ENCODE data around the gene FOXA3. TPM values are rescaled to one million over a fixed set of nuclear protein-coding genes. Genes with fewer than 3 reads are reported as not detected.
"Not testable (repeated sequence)": the region's sequence is repeated elsewhere in the genome, so short reads cannot be mapped to it uniquely, and the experiment has no call there.

Gene FOXA3
- total RNA-seq, 2 experiments from 2014 or later, result not detected

- DNase-seq, result no peak
- Mint-ChIP-seq H3K27me3 (no peaks in the 10 kb centered on the region), H3K4me1 (peaks cover 8% of the 10 kb centered on the region), H3K36me3 (peaks cover 19% of the 10 kb centered on the region), H3K9me3 (no peaks in the 10 kb centered on the region), H3K27ac (no peak overlapping the region), H3K4me3 (no peak overlapping the region)
- POLR2A ChIA-PET, result no interaction called here
- ATAC-seq (ENCODE audit: low read depth), result no peak
Observed at GRCh38 chr19:45852145-45852750, 11.9 kb upstream of the FOXA3 start.

GRCh38 chr19:45852983-45853382, 11.1 kb upstream of the FOXA3 start:
- no peak for DNase-seq
- Mint-ChIP-seq H3K9me3 (no peaks in the 10 kb centered on the region), H3K27me3 (no peaks in the 10 kb centered on the region), H3K4me3 (no peak overlapping the region), H3K36me3 (peaks cover 14% of the 10 kb centered on the region), H3K27ac (no peak overlapping the region), H3K4me1 (peaks cover 9% of the 10 kb centered on the region)
- POLR2A ChIA-PET, result no interaction called here
- ATAC-seq (ENCODE audit: low read depth), result no peak

- DNase-seq (no peak), ATAC-seq (ENCODE audit: low read depth) (no peak)
- Mint-ChIP-seq H3K27me3 (no peaks in the 10 kb centered on the region), H3K9me3 (no peaks in the 10 kb centered on the region), H3K4me3 (no peak overlapping the region), H3K36me3 (peaks cover 16% of the 10 kb centered on the region), H3K4me1 (peaks cover 13% of the 10 kb centered on the region), H3K27ac (no peak overlapping the region)
- POLR2A ChIA-PET, result interaction anchor here (0.5 to 1.6 kb wide), 2 partner anchors 12 to 619 kb away, joined by 3 to 4 read pairs; no protein-coding TSS in a partner anchor
Observed at GRCh38 chr19:45854167-45854778, 9.9 kb upstream of the FOXA3 start.

DNA sequence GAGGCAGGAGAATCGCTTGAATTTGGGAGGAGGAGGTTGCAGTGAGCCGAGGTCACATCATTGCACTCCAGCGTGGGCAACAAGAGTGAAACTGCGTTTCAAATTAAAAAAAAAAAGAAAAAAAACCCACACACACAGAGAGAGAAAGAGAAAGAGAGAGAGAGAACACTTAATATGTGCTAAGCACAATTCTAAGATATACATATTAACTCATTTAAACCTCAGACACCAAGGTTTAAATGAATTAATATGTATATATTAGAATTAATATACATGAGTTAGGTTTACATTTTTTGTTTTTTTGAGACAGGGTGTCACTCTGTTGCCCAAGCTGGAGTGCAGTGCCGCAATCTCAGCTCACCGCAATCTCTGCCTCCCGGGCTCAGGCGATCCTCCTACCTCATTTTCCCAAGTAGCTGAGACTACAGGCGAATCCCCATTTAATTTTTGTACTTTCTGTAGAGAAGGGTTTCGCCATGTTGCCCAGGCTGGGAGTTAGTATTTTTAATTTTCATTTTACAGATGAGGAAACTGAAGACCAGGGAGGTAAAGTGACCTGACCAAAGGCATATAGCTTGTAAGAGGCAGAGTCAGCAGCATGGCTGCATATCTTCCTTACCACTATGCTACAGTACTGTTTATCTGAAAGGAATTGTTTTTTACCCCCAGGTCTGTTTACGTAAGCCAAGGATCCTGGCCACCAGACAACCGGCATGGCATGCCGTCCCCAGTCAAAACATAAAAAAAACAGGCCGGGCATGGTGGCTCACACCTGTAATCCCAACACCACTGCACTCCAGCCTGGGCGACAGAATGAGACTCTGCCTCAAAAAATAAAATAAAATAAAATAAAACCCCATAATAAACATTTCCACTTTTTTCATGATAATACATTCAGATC, 3.5 kb upstream of the FOXA3 start:
- POLR2A ChIA-PET, result interaction anchor here (1.7 kb wide), 1 partner anchor 26 kb away, joined by 4 read pairs; the partner anchor contains the start of gene IRF2BP1
- H3K4me1 Mint-ChIP-seq, result peaks cover 24% of the 10 kb centered on the region
- H3K4me3 Mint-ChIP-seq, result no peak overlapping the region
- ATAC-seq (ENCODE audit: low read depth), result no peak
- peak overlapping the region; percentile 42 for H3K27ac Mint-ChIP-seq
- no peak for DNase-seq
- peaks cover 7% of the 10 kb centered on the region for H3K36me3 Mint-ChIP-seq
- no peaks in the 10 kb centered on the region for H3K9me3 Mint-ChIP-seq
- H3K27me3 Mint-ChIP-seq, result peaks cover 24% of the 10 kb centered on the region

DNA sequence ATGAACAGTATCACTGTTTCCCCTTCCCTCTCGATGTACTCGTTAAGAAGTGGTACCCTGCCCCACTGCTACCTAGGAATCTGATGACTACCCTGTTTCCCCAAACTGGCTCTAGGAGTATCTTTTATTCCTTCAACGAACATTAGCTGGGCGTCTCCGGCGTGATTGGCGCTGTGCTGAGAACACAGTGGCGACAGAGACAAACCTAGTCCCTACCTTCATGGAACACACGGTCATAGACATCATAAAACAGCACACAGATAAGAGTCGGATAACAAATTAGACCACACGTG, 1.9 kb upstream of the FOXA3 start:
- Mint-ChIP-seq H3K4me1 (peaks cover 21% of the 10 kb centered on the region), H3K27ac (peak overlapping the region; percentile 97), H3K36me3 (peaks cover 7% of the 10 kb centered on the region), H3K9me3 (no peaks in the 10 kb centered on the region), H3K4me3 (peak overlapping the region; percentile 91), H3K27me3 (peaks cover 35% of the 10 kb centered on the region)
- no peak for ATAC-seq (ENCODE audit: low read depth)
- POLR2A ChIA-PET, result interaction anchor here (0.6 to 4.0 kb wide), 4 partner anchors 11 to 503 kb away, joined by 3 to 30 read pairs (median 4); partner anchors contain the start of gene IRF2BP1
- DNase-seq, result no peak

DNA sequence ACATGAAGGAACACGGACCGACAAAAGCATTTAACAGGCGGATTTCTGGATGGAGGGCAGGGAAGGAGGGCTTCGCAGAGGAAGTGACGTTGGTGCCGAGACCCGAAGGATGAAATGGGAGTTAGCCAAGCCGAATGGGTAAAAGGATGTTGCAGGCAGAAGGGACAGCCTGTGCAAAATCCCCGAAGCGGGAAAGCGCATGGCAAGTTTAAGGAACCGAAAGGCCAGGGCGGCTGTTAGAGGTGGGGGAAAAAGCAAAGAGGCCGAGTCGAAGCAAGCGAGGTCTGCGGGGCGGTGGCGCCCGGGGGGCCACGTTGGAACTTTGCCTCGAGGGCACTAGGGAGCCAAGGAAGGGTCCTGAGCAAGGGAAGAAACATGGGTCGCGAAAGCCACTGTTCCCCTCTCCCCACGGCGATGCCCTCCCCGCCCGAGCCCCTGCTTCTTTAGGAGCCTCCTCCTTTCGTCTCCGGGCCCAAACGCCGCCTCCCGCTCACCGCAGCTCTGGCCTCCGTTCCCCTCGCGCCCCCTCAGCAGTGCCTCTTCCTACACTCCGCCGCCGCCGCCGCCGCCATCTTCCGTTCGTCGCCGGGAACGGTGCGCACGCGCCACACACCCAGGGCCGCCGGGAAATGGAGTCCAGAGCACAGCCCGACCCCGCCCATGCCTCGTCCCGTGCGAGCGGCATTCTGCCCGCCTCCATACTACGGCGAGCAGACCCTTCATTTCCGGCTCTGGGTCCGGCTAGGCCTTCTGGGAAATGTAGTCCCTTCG, 1.4 kb upstream of the FOXA3 start, which contains the start of gene SYMPK:
SYMPK (minus strand) TSS at position 584 of the 771 bp plus-strand sequence. CDS start 8,652 bp downstream, outside the sequence.
- H3K27me3 Mint-ChIP-seq, result peaks cover 39% of the 10 kb centered on the region
- ATAC-seq (ENCODE audit: low read depth), result peak; percentile 96
- POLR2A ChIA-PET, result interaction anchor here (0.6 to 4.0 kb wide), 10 partner anchors 12 to 503 kb away, joined by 3 to 30 read pairs (median 3); partner anchors contain the start of genes CCDC61, IRF2BP1, QPCTL and SIX5

GRCh38 chr19:45863335-45863839, 739 bp upstream of the FOXA3 start:
- POLR2A ChIA-PET, result interaction anchor here (0.6 to 4.0 kb wide), 8 partner anchors 12 to 171 kb away, joined by 3 to 30 read pairs (median 4); partner anchors contain the start of genes CCDC61, IRF2BP1, QPCTL and SIX5
- Mint-ChIP-seq H3K4me1 (peaks cover 16% of the 10 kb centered on the region), H3K9me3 (no peaks in the 10 kb centered on the region), H3K27ac (peak overlapping the region; percentile 97), H3K4me3 (peak overlapping the region; percentile 91), H3K36me3 (peaks cover 3% of the 10 kb centered on the region), H3K27me3 (peaks cover 39% of the 10 kb centered on the region)
- ATAC-seq (ENCODE audit: low read depth) (no peak), DNase-seq (no peak)

More for the DNA sequence above, 1.4 kb upstream of the FOXA3 start, which contains the start of gene SYMPK:
- no peaks in the 10 kb centered on the region for H3K9me3 Mint-ChIP-seq
- H3K27ac Mint-ChIP-seq, result peak within 1 kb of the TSS; percentile 97
- peaks cover 21% of the 10 kb centered on the region for H3K4me1 Mint-ChIP-seq
- H3K36me3 Mint-ChIP-seq, result peaks cover 7% of the 10 kb centered on the region
- H3K4me3 Mint-ChIP-seq, result peak within 1 kb of the TSS; percentile 91
- peak; percentile 98 for DNase-seq

- Mint-ChIP-seq H3K4me3 (peak overlapping the region; percentile 31), H3K27me3 (peaks cover 39% of the 10 kb centered on the region), H3K27ac (no peak overlapping the region), H3K36me3 (no peaks in the 10 kb centered on the region), H3K4me1 (peaks cover 14% of the 10 kb centered on the region), H3K9me3 (no peaks in the 10 kb centered on the region)
- DNase-seq (no peak), ATAC-seq (ENCODE audit: low read depth) (no peak)
- POLR2A ChIA-PET, result interaction anchor here (4.0 kb wide), 1 partner anchor 22 kb away, joined by 30 read pairs; the partner anchor contains the start of gene IRF2BP1
Observed at GRCh38 chr19:45864629-45865082, 530 bp downstream of the FOXA3 start.

DNA sequence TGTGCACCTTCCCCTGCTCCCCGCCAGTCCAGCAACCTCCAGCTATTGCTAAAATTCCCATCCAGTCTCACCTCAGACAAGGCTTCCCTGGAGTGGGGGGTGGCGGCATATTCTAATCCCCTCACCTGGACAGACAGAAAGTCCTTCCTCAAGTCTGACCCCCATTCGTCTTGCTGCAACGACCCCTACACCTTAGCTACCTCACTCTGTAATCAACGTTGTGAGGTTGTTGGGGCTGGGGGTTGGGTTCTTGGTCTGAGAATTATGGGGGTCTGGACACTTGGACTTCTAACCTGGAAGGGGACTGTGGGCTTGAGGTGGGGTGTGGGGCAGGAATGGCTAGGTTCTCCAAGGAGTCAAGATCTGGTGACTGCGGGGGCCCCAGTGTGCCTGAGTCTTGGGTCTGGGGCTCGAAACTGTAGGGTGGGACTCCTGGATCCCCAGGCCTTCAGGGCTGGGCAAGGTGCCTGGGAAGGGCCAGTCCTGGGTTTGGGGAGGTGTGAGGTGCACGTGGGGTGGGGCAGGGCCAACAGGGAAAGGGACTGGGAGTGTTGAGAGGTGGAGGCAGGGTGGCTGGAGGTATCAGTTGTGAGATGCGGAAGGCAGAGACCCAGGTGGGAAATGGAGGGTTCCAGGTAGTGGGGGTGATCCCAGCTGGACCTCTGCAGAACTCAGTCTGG, 1.3 kb downstream of the FOXA3 start:
- H3K4me3 Mint-ChIP-seq, result peak overlapping the region; percentile 28
- ATAC-seq (ENCODE audit: low read depth) (no peak), DNase-seq (no peak)
- H3K27me3 Mint-ChIP-seq, result peaks cover 39% of the 10 kb centered on the region
- H3K9me3 Mint-ChIP-seq, result no peaks in the 10 kb centered on the region
- H3K4me1 Mint-ChIP-seq, result peaks cover 14% of the 10 kb centered on the region
- H3K27ac Mint-ChIP-seq, result no peak overlapping the region
- POLR2A ChIA-PET, result interaction anchor here (4.0 kb wide), 1 partner anchor 21 kb away, joined by 30 read pairs; the partner anchor contains the start of gene IRF2BP1
- no peaks in the 10 kb centered on the region for H3K36me3 Mint-ChIP-seq

GRCh38 chr19:45866400-45867176, 2.5 kb downstream of the FOXA3 start:
- H3K4me3 Mint-ChIP-seq, result no peak overlapping the region
- no peak for DNase-seq
- H3K4me1 Mint-ChIP-seq, result peaks cover 11% of the 10 kb centered on the region
- peaks cover 39% of the 10 kb centered on the region for H3K27me3 Mint-ChIP-seq
- H3K27ac Mint-ChIP-seq, result no peak overlapping the region
- H3K9me3 Mint-ChIP-seq, result no peaks in the 10 kb centered on the region
- H3K36me3 Mint-ChIP-seq, result no peaks in the 10 kb centered on the region
- POLR2A ChIA-PET, result no interaction called here
- ATAC-seq (ENCODE audit: low read depth), result no peak

- POLR2A ChIA-PET; DNase-seq; H3K36me3 Mint-ChIP-seq; H3K27ac Mint-ChIP-seq; H3K9me3 Mint-ChIP-seq; H3K4me3 Mint-ChIP-seq; ATAC-seq (ENCODE audit: low read depth); H3K4me1 Mint-ChIP-seq: not testable (repeated sequence)
- H3K27me3 Mint-ChIP-seq, result peaks cover 40% of the 10 kb centered on the region
Observed at GRCh38 chr19:45867241-45867640, 3.1 kb downstream of the FOXA3 start.

Measured in activated naive CD8-positive, alpha-beta T cell treated with anti-CD3 and anti-CD28 coated beads, Interleukin-2, amount 10 ng/mL, durations not matched to agents 7 days and 5 days (primary cell).